ENCODE measurements around the gene GRID2.

GRCh38 chr4:93299118-93299517 is 995.4 kb downstream of the GRID2 start:
- TF ChIP-seq CTCF (IDR thresholded peaks at IDR 0.05) (no peak), POLR2AphosphoS5 (IDR thresholded peaks at IDR 0.05) (no peak)

All from breast epithelium (tissue), 3 donors.